Endothelial cell of umbilical vein (primary cell): ENCODE measurements around the gene WIPI1. TPM values are rescaled to one million over a fixed set of nuclear protein-coding genes. Genes with fewer than 3 reads are reported as not detected.

Source experiments
- BruUV-seq: library from RNA; stranded (reverse); fragments of 400-500 nt; replicated peaks from 2 replicates; lab custom pipeline; 2021; lab: Mats Ljungman, UMichigan
- CTCF ChIA-PET: fragments of 300-600, 350-600 bp; sonication (Branson Sonifier 250); formaldehyde crosslinking; loops from one replicate; lab custom pipeline; 2021; ENCODE audit warnings: antibody characterized with exemption, inconsistent platforms; lab: Charles Lee
- POLR2A ChIA-PET: fragments of 300-600, 350-600 bp; sonication (Branson Sonifier 250); formaldehyde crosslinking; loops from one replicate; lab custom pipeline; 2021; ENCODE audit warnings: antibody characterized with exemption, inconsistent platforms; lab: Charles Lee
- DNase-seq: peaks from one replicate; pipeline ENCODE4 v3.0.0-alpha.2; 2011; ENCODE audit warnings: low read depth, low spot score
- FAIRE-seq: peaks from 2 replicates; lab custom pipeline; 2011; peaks lifted over from hg19 to GRCh38; lab: Jason Lieb, UNC
- H2AFZ ChIP-seq: 2 replicates; pipeline ENCODE4 v1.6.0; 2012; ENCODE audit warnings: low read depth, low read length, control low read depth, inconsistent platforms
- H3K27ac ChIP-seq: 2 replicates; pipeline ENCODE4 v1.5.1; 2011; ENCODE audit warnings: low read depth, mild to moderate bottlenecking, control low read depth, low read length, moderate library complexity; ENCODE audit not compliant: insufficient read depth
- H3K27me3 ChIP-seq, 2 experiments: 2 replicates each; pipeline versions ENCODE4 v1.6.0 to v1.6.1; 2011; ENCODE audit warnings: low read length in 2 of 2, mixed read lengths in 1 of 2; ENCODE audit not compliant: control insufficient read depth in 2 of 2, insufficient read depth in 2 of 2
- H3K36me3 ChIP-seq, 2 experiments: 2 replicates in 1 of 2; 3 replicates in 1 of 2; pipeline ENCODE4 v1.5.1; 2011; ENCODE audit warnings: low read length in 2 of 2, mild to moderate bottlenecking in 1 of 2, moderate library complexity in 1 of 2; ENCODE audit not compliant: control insufficient read depth in 2 of 2, insufficient read depth in 2 of 2; ENCODE audit errors: extremely low read depth in 1 of 2
- H3K4me1 ChIP-seq: 3 replicates; pipeline ENCODE4 v1.5.1; 2011; ENCODE audit warnings: mild to moderate bottlenecking, low read length; ENCODE audit not compliant: control insufficient read depth, insufficient read depth; ENCODE audit errors: extremely low read depth
- H3K4me2 ChIP-seq: 2 replicates; pipeline ENCODE4 v1.6.1; 2011; ENCODE audit warnings: low read length, control low read depth, mixed read lengths; ENCODE audit not compliant: insufficient read depth
- H3K4me3 ChIP-seq, 3 experiments: fragments of 200-600 bp in 1 of 3; sonication (generic), shearing (Covaris generic) in 1 of 3; replicated peaks in 1 of 3; 2 replicates each; pipeline ENCODE4 v1.5.1; 2011 to 2016; ENCODE audit warnings: control low read depth in 3 of 3, low read length in 3 of 3, mild to moderate bottlenecking in 2 of 3, inconsistent platforms in 1 of 3, low read depth in 1 of 3, moderate library complexity in 1 of 3; ENCODE audit not compliant: insufficient read depth in 1 of 3
- H3K79me2 ChIP-seq: 2 replicates; pipeline ENCODE4 v1.6.0; 2012; ENCODE audit warnings: low read length, inconsistent platforms; ENCODE audit not compliant: control insufficient read depth, insufficient read depth
- H3K9ac ChIP-seq: replicated peaks from 2 replicates; pipeline ENCODE3; 2011; ENCODE audit warnings: low read length, control low read depth; ENCODE audit not compliant: insufficient read depth; ENCODE audit errors: extremely low read depth
- H3K9me1 ChIP-seq: replicated peaks from 3 replicates; pipeline ENCODE4 v1.6.0; 2011; ENCODE audit warnings: mild to moderate bottlenecking, low read length; ENCODE audit not compliant: control insufficient read depth, insufficient read depth; ENCODE audit errors: extremely low read depth
- H3K9me3 ChIP-seq: replicated peaks from 2 replicates; pipeline ENCODE4 v1.5.1; 2012; ENCODE audit warnings: low read length, inconsistent platforms; ENCODE audit not compliant: control insufficient read depth, insufficient read depth
- H4K20me1 ChIP-seq: replicated peaks from 2 replicates; pipeline ENCODE3; 2011; ENCODE audit warnings: mild to moderate bottlenecking, low read length; ENCODE audit not compliant: control insufficient read depth, insufficient read depth; ENCODE audit errors: extremely low read depth
- EZH2 ChIP-seq: IDR thresholded peaks from 2 replicates; pipeline ENCODE4 v1.6.1; 2012; ENCODE audit warnings: borderline replicate concordance, low read depth, mild to moderate bottlenecking, moderate library complexity, low read length, inconsistent platforms; ENCODE audit not compliant: severe bottlenecking
- FOS ChIP-seq: IDR thresholded peaks from 2 replicates; pipeline ENCODE4 v1.6.1; 2011; ENCODE audit warnings: mild to moderate bottlenecking, low read length, moderate library complexity, borderline replicate concordance; ENCODE audit not compliant: insufficient read depth
- GATA2 ChIP-seq: IDR thresholded peaks from 2 replicates; pipeline ENCODE4 v1.7.0; 2011; ENCODE audit warnings: low read depth, mild to moderate bottlenecking, moderate library complexity, mixed read lengths, low read length; ENCODE audit not compliant: insufficient read length, insufficient read depth
- JUN ChIP-seq: IDR thresholded peaks from 2 replicates; pipeline ENCODE4 v1.6.1; 2011; ENCODE audit warnings: borderline replicate concordance, low read depth; ENCODE audit not compliant: insufficient read length, insufficient read depth
- MYC ChIP-seq: IDR thresholded peaks from one replicate; pipeline ENCODE4 v1.6.1; 2011; ENCODE audit warnings: mild to moderate bottlenecking, low read depth, low read length
- POLR2A ChIP-seq: IDR thresholded peaks from 2 replicates; pipeline ENCODE4 v1.6.1; 2012; ENCODE audit warnings: low read depth, mild to moderate bottlenecking, control low read depth, low read length
- POLR2AphosphoS5 ChIP-seq: IDR thresholded peaks from 2 replicates; pipeline ENCODE4 v1.6.1; 2012; ENCODE audit warnings: low read depth, mild to moderate bottlenecking, control low read depth, low read length, moderate library complexity; ENCODE audit not compliant: insufficient read depth
- dilution Hi-C: fragments of 300-500 bp; cut with MboI; formaldehyde crosslinking; loops from one replicate; pipeline ENCODE4 v1.15.0; 2019; ENCODE audit warnings: low sequenced_read_pairs; ENCODE audit not compliant: extremely low pct_ligation_motif_present
- intact Hi-C: fragments of 100-400 bp; cut with micrococcal nuclease; formaldehyde crosslinking; loops from one replicate; pipeline ENCODE4 v1.10.0; 2022
- polyA plus RNA-seq, 4 experiments: library from polyadenylated mRNA; depleted of rRNA in 3 of 4; stranded (reverse) in 3 of 4; unstranded in 1 of 4; fragments of >200 nt; gene quantifications; 2 replicates each; pipeline versions ENCODE4 v1.2.1 to v1.2.3, GENCODE V29; 2011 to 2012; ENCODE audit warnings: missing spikeins in 1 of 4
- total RNA-seq: library from RNA; stranded (reverse); gene quantifications from 2 replicates; pipeline ENCODE4 v1.2.3, GENCODE V29; 2021
- TF ChIP-seq, protein P1 (sequence below): IDR thresholded peaks from 2 replicates; pipeline ENCODE4 v1.6.1; 2011; ENCODE audit not compliant: insufficient read depth, insufficient read length
- TF ChIP-seq, protein P2 (sequence below), 2 donors: IDR thresholded peaks; 1 replicate in 1 of 2; 2 replicates in 1 of 2; pipeline ENCODE4 v1.5.1; 2011; ENCODE audit warnings: low read length in 2 of 2, mild to moderate bottlenecking in 2 of 2, moderate library complexity in 2 of 2, control low read depth in 1 of 2, inconsistent platforms in 1 of 2, low read depth in 1 of 2; ENCODE audit not compliant: insufficient read depth in 1 of 2; ENCODE audit errors: extremely low read depth in 1 of 2

The WIPI1 gene
- total and polyA plus RNA-seq, 2 donors (not counting 3 experiments of a cell fraction or from before 2014, with no cell fraction given), result 49.9 to 70.3 TPM

DNA sequence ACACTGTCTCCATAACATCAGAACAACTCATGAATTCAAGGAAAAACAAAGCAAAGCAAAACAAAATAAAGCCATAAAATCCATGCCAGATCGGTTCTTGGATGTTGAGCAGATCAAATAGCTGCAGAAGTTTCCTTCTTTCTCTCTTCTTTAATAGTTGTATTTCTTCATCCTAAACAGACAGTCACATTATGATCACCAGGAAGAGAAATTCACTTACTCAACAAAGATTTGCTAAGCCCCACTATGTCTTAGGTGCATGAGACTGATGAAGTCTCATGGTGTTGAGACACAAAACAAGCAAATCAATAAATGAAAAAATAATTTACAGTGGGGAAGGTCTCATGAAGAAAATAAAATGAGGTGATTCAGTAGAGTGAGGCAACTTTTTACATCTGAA is 72.8 kb downstream of the WIPI1 start:
- H2AFZ ChIP-seq, result peak overlapping the region; percentile 35
- H4K20me1 ChIP-seq, result no peaks in the 10 kb centered on the region
- H3K9me3 ChIP-seq, result no peaks in the 10 kb centered on the region
- no peak overlapping the region for H3K4me3 ChIP-seq
- dilution Hi-C loops, result no loop called here
- intact Hi-C loops, result loop anchor here (5.0 kb wide), 1 partner anchor 332 kb away; no protein-coding TSS in a partner anchor
- DNase-seq (no peak), FAIRE-seq (no peak)
- H3K4me2 ChIP-seq, result no peak overlapping the region
- peaks cover 33% of the 10 kb centered on the region for H3K4me1 ChIP-seq
- H3K36me3 ChIP-seq, result no peaks in the 10 kb centered on the region
- no peaks in the 10 kb centered on the region for H3K9me1 ChIP-seq
- no peaks in the 10 kb centered on the region for H3K79me2 ChIP-seq
- CTCF ChIA-PET, result interaction anchor here (3.0 to 4.3 kb wide), 2 partner anchors 14 to 92 kb away, joined by 17 to 48 read pairs; partner anchors contain the start of genes ARSG and SLC16A6
- POLR2A ChIA-PET, result interaction anchor here (1.3 kb wide), 1 partner anchor 15 kb away, joined by 5 read pairs; no protein-coding TSS in a partner anchor
- BruUV-seq, result no TSS peak
- peak overlapping the region; percentile 76 for H3K27ac ChIP-seq
- H3K27me3 ChIP-seq, result no peaks in the 10 kb centered on the region
- TF ChIP-seq POLR2AphosphoS5, result no peak
- TF ChIP-seq, protein P1, sequence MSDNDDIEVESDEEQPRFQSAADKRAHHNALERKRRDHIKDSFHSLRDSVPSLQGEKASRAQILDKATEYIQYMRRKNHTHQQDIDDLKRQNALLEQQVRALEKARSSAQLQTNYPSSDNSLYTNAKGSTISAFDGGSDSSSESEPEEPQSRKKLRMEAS, result no peak
- TF ChIP-seq GATA2, result no peak
- no peak for TF ChIP-seq MYC
- TF ChIP-seq POLR2A, result no peak
- no peak for TF ChIP-seq FOS
- TF ChIP-seq, protein P2, sequence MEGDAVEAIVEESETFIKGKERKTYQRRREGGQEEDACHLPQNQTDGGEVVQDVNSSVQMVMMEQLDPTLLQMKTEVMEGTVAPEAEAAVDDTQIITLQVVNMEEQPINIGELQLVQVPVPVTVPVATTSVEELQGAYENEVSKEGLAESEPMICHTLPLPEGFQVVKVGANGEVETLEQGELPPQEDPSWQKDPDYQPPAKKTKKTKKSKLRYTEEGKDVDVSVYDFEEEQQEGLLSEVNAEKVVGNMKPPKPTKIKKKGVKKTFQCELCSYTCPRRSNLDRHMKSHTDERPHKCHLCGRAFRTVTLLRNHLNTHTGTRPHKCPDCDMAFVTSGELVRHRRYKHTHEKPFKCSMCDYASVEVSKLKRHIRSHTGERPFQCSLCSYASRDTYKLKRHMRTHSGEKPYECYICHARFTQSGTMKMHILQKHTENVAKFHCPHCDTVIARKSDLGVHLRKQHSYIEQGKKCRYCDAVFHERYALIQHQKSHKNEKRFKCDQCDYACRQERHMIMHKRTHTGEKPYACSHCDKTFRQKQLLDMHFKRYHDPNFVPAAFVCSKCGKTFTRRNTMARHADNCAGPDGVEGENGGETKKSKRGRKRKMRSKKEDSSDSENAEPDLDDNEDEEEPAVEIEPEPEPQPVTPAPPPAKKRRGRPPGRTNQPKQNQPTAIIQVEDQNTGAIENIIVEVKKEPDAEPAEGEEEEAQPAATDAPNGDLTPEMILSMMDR (IDR thresholded peaks at IDR 0.05; ENCODE audit: extremely low read depth in 1 of 2, insufficient read depth in 1 of 2, low read depth in 1 of 2, low read length in 2 of 2), result no peak
- no peak for TF ChIP-seq EZH2
- TF ChIP-seq JUN, result no peak
- peak overlapping the region; percentile 74 for H3K9ac ChIP-seq
